Suprapubic skin (tissue), 3 donors: Measurements from ENCODE around the gene ABCA7.

Source experiments
- CTCF ChIP-seq, 2 donors: fragments of 200-600 bp in 1 of 2; fragments of 450-650 bp in 1 of 2; sonication (generic) in 1 of 2; IDR thresholded peaks; one replicate each; pipeline ENCODE4 v1.5.1; 2016 to 2019; ENCODE audit warnings: antibody characterized with exemption in 2 of 2, mild to moderate bottlenecking in 1 of 2, moderate library complexity in 1 of 2
- EP300 ChIP-seq: sonication (generic); formaldehyde crosslinking; IDR thresholded peaks from one replicate; pipeline ENCODE4 v1.6.1; 2017; ENCODE audit warnings: antibody characterized with exemption
- POLR2A ChIP-seq, 2 donors: fragments of 450-650 bp; IDR thresholded peaks; one replicate each; pipeline ENCODE4 v1.6.1; 2017; ENCODE audit warnings: antibody characterized with exemption in 2 of 2, mild to moderate bottlenecking in 2 of 2, moderate library complexity in 2 of 2

GRCh38 chr19:1109697-1110671 is 70.1 kb downstream of the ABCA7 start:
- no peak for TF ChIP-seq CTCF (IDR thresholded peaks at IDR 0.05)
- no peak for TF ChIP-seq POLR2A (IDR thresholded peaks at IDR 0.05)
- TF ChIP-seq EP300: no peak
